OCI-LY1 (cell line): ENCODE data around the gene COPS4.

ENCODE experiments used
- CTCF ChIP-seq: fragments of 200-600 bp; sonication (generic), shearing (Covaris generic); IDR thresholded peaks from 2 replicates; pipeline ENCODE4 v1.5.1; 2017; ENCODE audit warnings: mild to moderate bottlenecking, antibody characterized with exemption, low read length, moderate library complexity, mixed read lengths
- EZH2 ChIP-seq: fragments of 200-600 bp; sonication (generic), shearing (Covaris generic); IDR thresholded peaks from 2 replicates; pipeline ENCODE4 v1.8.0; 2017; ENCODE audit warnings: borderline replicate concordance, mixed run types, mild to moderate bottlenecking, antibody characterized with exemption, low read length, moderate library complexity, mixed read lengths

- TF ChIP-seq CTCF (no peak), EZH2 (no peak)
Measured at GRCh38 chr4:83043801-83044407, 8.9 kb downstream of the COPS4 start.
